Mesenteric fat pad (tissue), 1 donor: Measurements from ENCODE around the gene HEPHL1. TPM values are rescaled to one million over a fixed set of nuclear protein-coding genes. Genes with fewer than 3 reads are reported as not detected.
"Not testable (repeated sequence)": the region's sequence is repeated elsewhere in the genome, so short reads cannot be mapped to it uniquely, and the experiment has no call there.

Experiments
- DNase-seq: peaks from one replicate; pipeline ENCODE4 v3.0.0-alpha.2; 2020; ENCODE audit warnings: low spot score
- total RNA-seq: library from RNA; stranded (reverse); fragmentation: NEBNext Ultra II Directional; extraction: Animal tissue kit (Norgen Biotek cat#: 25700); gene quantifications from one replicate; pipeline ENCODE4 v1.2.1, GENCODE V29; 2021
- donor health status: DM: yes; HTN: yes; CAD: no.

The HEPHL1 gene
- total RNA-seq, 1 donor from 2014 or later, result not detected

- DNase-seq, result no peak
Observed at GRCh38 chr11:94077552-94078293, 56.6 kb downstream of the HEPHL1 start.

DNA sequence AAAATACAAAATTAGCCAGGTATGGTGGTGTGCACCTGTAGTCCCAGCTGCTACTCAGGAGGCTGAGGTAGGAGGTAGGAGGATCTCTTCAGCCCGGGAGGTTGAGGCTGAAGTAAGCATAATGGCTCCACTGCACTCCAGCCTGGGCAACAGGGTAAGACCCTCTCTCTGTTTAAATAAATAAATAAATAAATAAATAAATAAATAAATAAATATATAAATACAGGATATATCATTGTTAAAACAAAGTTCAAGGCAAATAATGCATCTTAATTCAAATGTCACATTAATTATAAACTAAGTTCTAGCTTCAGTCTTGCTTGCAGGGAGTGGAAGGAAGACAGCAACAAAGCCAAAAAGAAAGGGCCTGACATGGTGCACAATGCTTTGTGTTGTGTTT lies 63.0 kb downstream of the HEPHL1 start:
- no peak for DNase-seq

DNA sequence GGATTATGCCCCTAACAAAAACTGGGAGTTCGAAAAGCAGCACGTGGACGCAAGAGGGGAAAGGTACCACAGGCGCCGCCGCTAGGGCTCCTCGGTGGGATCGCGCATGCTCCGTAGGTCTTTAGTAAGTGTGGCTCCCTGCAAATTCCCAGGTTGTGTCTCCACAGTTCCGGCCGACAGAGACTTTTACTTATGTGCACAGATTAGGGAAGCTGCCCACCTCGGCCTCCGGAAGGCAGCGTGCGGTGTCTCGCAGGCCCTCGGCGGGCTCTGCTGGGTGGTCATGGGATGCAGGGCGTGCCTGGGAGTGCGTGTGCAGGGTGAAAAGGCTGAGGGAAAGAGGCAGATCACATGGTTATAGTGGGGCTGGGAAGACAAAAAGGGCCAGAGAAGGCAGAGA lies 67.8 kb downstream of the HEPHL1 start:
- DNase-seq, result no peak

DNA sequence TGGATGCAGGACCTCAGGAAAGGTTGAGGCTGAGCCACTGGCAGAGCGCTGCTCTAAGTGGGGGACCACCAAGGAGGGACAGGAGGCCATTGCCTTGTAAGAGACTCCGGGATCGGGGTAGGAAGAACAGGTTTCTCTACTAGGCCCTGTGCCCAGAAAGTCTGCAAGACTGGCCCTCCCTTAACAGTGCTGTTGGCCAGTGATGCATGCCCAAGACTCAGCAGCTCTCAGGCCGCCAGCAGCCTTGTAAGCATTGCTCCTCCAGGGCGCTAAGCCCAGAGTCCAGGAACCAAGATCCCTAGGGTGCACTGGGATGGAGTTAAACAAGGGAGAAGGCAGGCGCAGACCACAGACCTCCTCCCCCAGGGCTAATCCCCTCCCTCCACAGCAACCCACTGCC lies 68.2 kb downstream of the HEPHL1 start:
- no peak for DNase-seq

DNA sequence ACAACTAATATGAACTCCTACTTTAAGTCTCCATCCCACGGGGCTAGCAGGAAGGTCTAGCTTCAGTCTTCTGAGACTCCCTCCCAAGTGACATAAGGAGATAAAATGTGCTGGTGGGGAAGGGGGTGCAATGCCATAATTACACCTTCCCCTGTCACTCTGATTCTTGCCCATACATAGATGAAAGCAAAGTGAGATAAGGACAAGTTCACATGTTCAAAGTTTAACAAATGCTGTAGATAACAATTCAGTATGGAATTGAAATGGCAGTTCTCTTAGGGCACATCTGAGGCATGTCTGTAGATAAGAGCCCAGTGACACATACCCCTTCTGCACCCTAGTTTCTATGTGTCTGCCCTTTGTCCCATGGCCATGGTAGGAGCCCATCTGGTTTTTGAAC lies 69.2 kb downstream of the HEPHL1 start:
- DNase-seq, result no peak

DNA sequence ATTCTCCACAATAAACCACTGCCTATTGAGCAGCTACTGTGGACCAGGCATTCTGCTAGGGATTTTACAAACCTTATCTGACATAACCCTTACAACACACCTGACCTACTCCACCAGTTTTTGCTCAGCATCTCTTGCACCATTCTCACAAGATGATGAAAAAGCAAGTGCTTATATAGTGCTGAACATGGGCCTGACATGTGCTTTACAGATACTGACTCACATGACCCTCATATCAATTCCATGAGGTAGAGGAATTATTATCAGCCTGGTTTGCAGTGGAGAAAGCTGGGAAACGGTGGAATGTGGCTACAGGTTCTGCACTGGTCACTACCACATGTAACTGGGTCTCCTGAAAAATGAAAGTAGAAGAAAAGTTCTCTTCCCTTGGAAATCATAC lies 69.9 kb downstream of the HEPHL1 start:
- no peak for DNase-seq

GRCh38 chr11:94100253-94100652 lies 79.1 kb downstream of the HEPHL1 start:
- DNase-seq, result no peak

DNA sequence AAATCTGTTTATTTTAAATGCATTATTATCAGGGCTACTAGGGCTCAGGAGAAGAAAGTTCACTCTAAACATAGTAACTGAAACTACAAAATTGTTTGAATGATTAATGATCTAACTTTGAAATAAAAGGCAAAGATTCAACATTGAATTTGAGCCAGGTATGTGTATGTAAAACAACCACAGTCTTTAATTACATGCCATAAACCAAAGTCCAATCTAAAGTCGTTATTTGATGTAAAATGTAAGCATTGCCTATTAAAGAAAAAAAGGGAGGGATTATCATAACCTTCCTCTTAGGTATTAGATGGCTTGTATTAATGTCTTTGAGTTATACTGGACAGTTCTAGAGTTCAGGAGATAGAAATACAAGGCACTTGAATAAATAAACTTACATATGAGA lies 82.3 kb downstream of the HEPHL1 start:
- no peak for DNase-seq

- no peak for DNase-seq
Observed at GRCh38 chr11:94104734-94105133, 83.6 kb downstream of the HEPHL1 start.

DNA sequence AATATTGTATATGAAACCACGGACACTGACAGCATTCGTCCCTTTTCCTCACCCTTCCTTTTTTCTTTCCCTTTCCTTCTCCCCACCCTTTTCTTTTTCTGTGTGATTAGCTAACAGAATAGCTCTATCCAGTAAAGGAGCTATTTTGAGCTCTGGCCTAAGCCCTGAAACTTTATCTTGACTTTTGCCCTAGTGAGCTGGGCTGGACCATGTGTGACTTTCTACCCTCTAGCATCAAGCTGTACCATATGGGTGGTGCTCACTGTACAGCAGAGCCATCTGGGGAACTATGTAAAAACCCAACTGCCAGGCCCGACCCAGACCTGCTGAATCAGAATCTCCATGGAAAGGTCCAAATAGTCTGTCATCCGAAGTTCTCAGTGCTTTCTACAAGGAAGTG lies 85.6 kb downstream of the HEPHL1 start:
- DNase-seq, result no peak

GRCh38 chr11:94107363-94107762 lies 86.2 kb downstream of the HEPHL1 start:
- DNase-seq, result no peak

DNA sequence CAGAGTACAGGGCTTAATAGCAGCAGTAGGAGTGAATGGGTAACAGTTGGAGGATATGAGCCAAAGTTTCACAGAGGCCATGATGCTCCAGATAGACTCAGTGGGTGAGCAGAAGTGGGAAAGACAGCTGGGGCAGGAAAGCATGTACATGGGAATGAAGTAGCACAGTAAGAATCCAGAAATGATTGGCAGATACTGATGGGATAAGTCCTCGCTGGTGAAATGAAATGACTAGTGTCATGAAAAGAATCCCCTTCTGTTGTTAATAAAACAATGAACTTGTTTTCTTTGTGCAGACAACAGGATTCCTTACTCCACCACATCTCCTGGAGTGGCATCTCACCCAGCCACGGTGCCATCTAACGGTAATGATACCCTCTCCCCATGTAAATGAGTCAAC lies 90.1 kb downstream of the HEPHL1 start:
- no peak for DNase-seq

DNA sequence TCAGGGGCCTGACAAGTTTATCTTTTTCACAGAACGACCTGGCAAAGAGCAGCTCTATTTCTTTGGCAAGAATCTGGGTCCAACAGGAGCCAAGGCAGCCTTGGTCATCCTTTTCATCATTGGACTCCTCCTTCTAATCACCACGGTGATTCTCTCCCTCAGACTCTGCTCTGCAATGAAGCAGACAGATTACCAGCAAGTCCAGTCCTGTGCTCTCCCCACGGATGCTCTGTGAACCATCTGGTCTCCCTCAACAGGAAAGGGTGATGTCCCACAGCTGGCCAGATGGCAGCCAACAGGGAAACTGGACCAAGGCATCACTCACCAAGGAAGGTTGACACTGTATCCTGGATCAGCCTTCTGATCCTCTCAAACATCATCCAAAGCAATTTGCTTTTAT lies 90.5 kb downstream of the HEPHL1 start:
- DNase-seq, result no peak

DNA sequence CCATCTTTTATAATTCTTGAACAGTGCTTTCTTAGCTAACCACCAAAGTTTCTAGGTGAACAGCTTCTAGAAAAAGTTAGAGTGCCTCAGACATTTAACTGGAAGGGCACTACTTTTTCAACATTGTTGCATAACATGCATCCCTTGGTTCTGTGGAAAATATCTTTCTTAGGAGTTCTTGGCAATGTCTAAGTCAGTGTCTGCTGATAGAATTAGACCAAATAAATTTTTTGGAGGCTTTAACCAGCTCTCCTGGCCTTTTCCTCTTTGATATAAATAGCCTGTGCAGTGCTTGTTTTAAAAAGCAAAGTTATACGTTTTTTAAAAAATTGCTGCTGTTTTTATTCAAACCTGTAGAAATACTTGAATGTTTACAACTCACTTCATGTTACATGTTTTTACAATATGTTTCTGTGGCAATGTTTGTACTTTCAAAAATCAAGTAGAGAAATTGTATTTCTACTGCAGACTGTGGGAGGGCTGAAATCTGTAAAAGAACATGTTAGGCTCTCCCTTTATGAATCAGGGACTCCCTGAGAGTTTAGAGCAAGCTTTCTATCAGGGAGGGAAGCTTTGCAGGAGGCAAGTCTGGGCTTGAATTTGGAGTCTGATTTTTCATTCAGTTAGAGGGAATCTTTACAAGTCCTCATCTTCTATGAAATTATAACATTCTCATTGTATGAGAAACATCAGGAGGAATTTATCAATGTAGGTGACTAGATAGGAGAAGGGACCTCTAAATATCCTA lies 91.2 kb downstream of the HEPHL1 start:
- DNase-seq, result no peak

DNA sequence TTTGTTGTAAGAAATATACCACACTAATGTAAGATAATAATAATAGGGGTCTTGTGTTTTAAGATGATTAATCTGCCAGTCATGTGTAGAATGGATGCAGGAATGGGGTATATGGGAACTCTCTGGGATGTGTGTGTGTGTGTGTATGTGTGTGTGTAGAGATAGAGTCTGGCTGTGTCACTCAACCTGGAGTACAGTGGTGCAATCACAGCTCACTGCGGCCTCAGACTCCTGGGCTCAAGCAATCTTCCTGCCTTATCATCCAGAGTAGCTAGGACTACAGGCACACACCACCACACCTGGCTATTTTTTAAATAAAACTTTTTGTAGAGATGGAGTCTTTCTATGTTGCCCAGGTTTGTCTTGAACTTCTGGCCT lies 96.0 kb downstream of the HEPHL1 start:
- no peak for DNase-seq

DNA sequence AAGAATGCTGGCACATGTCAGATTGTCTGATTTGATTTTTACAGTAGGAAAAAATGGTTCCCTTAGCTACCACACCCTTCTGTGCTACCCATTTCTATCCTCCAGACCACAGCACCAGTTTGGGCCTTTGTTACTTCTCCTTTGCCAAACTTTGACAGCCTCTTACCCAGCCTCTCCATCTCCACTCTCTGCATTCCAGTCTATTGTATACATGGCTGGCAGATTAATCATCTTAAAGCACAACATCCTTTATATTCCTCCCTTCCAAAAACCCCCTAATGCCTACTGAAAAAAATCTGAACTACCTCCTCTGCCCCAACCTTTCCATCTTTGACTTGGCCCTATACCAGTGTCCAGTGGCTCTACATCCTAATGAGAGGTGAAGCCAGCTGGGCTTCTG lies 96.7 kb downstream of the HEPHL1 start:
- no peak for DNase-seq

GRCh38 chr11:94119676-94120075 lies 98.5 kb downstream of the HEPHL1 start:
- DNase-seq, result not testable (repeated sequence)

DNA sequence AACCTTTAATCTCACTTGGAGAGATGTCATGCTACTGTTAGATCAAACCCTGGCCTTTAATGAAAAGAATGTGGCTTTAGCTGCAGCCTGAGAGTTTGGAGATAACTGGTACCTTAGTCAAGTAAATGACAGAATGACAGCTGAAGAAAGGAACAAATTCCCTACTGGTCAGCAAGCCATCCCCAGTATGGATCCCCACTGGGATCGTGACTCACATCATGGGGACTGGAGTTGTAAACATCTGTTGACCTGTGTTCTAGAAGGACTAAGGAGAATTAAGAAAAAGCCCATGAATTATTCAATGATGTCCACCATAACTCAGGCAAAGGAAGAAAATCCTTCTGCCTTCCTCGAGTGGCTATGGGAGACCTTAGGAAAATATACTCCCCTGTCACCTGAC lies 99.4 kb downstream of the HEPHL1 start:
- DNase-seq, result not testable (repeated sequence)

GRCh38 chr11:94120946-94121345 lies 99.8 kb downstream of the HEPHL1 start:
- no peak for DNase-seq

DNA sequence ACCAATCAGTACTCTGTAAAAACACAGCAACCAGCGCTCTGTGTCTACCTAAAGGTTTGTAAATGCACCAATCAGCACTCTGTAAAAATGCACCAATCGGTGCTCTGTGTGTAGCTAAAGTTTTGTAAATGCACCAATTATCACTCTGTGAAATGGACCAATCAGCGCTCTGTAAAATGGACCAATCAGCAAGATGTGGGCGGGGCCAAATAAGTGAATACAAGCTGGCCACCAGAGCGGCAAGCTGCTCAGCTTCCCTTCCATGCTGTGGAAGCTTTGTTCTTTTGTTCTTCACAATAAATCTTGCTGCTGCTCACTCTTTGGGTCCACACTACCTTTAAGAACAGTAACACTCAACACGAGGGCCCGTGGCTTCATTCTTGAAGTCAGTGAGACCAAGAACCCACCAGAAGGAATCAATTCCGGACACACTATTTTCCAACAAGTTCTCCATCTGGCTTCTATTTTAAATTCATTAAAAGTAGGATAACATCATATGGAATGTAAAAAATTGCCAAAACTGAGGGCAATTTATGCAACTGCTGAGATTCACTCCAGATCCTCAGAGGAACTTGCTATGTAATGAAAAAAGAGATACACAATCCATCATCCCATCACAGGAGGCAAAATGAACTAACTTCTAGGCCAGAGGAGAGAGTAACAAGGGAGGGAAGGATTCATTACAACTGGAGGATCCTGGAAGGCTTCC lies 104.4 kb downstream of the HEPHL1 start:
- no peak for DNase-seq

- no peak for DNase-seq
Observed at GRCh38 chr11:94127638-94128037, 106.5 kb downstream of the HEPHL1 start.

GRCh38 chr11:94128291-94128745 lies 107.2 kb downstream of the HEPHL1 start:
- no peak for DNase-seq
